Activated naive CD4-positive, alpha-beta T cell treated with anti-CD3 and anti-CD28 coated beads, Interleukin-2, amount 50 U/mL, for 24 hours (primary cell): ENCODE data around the gene NKX1-2.
A peak's percentile ranks its signal among the peaks of the same experiment; 100 is the strongest.

Experiments used
- H3K27ac Mint-ChIP-seq: one replicate; pipeline ENCODE4 v1.8.0; 2021; ENCODE audit warnings: mild to moderate bottlenecking, mixed read lengths
- H3K27me3 Mint-ChIP-seq: one replicate; pipeline ENCODE4 v1.8.0; 2021; ENCODE audit warnings: mixed read lengths
- H3K36me3 Mint-ChIP-seq: one replicate; pipeline ENCODE4 v1.8.0; 2021; ENCODE audit warnings: mixed read lengths
- H3K4me1 Mint-ChIP-seq: one replicate; pipeline ENCODE4 v1.8.0; 2021; ENCODE audit warnings: mixed read lengths
- H3K4me3 Mint-ChIP-seq: one replicate; pipeline ENCODE4 v1.8.0; 2021; ENCODE audit warnings: mild to moderate bottlenecking, mixed read lengths
- H3K9me3 Mint-ChIP-seq: one replicate; pipeline ENCODE4 v1.8.0; 2021; ENCODE audit warnings: mixed read lengths

Gene NKX1-2

DNA sequence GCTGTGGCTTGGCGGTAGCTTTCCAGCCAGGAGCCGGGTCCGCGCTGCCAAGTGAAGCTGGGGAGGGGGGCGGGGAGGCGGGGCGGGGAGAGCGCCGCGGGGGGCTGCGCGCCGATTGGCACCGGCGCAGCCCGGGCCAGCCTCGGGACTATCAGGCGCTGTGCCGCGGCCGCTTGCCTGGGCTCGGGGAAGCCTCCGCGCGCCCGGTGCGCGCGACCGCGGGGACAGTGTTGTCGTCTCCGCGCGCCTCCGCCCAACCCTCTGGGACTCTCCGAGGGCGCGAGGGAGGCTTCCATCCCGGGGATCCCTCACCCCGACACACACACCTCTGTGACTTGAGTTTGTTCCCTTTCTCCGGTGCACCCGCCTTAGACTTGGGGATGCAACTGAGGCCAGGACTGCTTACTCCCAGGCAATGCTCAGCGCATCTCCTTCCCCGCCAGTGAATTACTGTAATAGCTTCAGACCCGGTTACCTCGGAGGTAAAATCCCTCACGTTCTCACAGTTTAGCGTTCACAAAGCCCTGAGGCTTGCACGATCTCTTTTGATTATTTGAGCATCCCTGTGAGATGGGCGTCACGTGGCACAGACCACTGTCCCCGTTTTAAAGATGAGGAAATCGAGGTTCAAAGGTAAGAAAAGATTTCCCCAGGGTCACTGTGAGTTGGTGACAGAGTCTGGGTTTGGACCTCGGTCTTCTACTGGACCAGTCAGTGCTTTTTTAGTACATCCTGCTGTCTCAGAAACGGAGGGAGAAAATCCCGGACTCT, at the start of gene NKX1-2:
Gene NKX1-2 (minus strand): TSS at position 24 of the 771 bp plus-strand sequence. CDS start 92 bp downstream, outside the sequence.
- peak within 1 kb of the TSS; percentile 80 for H3K4me3 Mint-ChIP-seq
- H3K27me3 Mint-ChIP-seq, result peaks cover 51% of the 10 kb centered on the region
- no peaks in the 10 kb centered on the region for H3K36me3 Mint-ChIP-seq
- H3K4me1 Mint-ChIP-seq, result peaks cover 21% of the 10 kb centered on the region
- H3K27ac Mint-ChIP-seq, result no peak within 1 kb of the TSS
- H3K9me3 Mint-ChIP-seq, result no peaks in the 10 kb centered on the region

- H3K36me3 Mint-ChIP-seq, result peaks cover 13% of the 10 kb centered on the region
- H3K27me3 Mint-ChIP-seq, result no peaks in the 10 kb centered on the region
- no peak overlapping the region for H3K4me3 Mint-ChIP-seq
- no peaks in the 10 kb centered on the region for H3K9me3 Mint-ChIP-seq
- peaks cover 13% of the 10 kb centered on the region for H3K4me1 Mint-ChIP-seq
- H3K27ac Mint-ChIP-seq, result no peak overlapping the region
Observed at GRCh38 chr10:124498056-124498455, 48.2 kb upstream of the NKX1-2 start.

DNA sequence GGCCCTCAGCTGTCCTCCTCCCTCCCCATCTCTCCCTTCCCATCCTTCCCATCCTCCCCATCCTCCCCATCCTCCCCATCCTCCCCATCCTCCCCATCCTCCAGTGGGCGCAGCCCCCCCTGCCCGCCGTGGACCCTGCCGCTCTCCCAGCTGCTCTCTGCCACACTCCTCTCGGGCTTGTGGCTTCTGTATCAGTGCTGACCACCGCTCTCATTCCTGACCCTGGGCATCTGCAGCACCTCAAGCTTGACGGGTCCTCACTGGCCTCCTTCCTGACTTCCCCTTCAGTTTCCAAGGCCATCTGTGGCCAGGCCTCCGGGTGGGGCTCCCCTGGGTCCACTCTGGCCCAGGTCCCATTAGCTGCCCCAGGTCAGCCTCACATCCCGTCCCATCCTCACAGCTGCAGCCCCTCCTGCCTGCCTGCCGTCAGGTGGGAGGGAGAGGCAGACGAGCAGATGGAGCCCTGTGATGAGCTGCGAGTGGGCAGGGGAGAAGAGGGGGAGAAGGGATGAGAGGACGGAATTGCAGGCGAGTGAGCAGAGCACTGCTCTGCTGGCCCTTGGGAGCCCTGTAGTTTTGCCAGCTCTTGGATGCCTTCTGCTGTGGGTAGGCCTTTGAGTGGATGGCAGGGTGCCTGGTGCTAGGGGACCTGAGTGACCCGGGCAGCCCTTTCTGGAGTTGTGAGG, 47.5 kb upstream of the NKX1-2 start:
- H3K4me1 Mint-ChIP-seq, result peaks cover 16% of the 10 kb centered on the region
- H3K27me3 Mint-ChIP-seq, result no peaks in the 10 kb centered on the region
- H3K4me3 Mint-ChIP-seq, result no peak overlapping the region
- no peaks in the 10 kb centered on the region for H3K9me3 Mint-ChIP-seq
- H3K36me3 Mint-ChIP-seq, result peaks cover 13% of the 10 kb centered on the region
- no peak overlapping the region for H3K27ac Mint-ChIP-seq

- Mint-ChIP-seq H3K4me3 (no peak overlapping the region), H3K36me3 (peaks cover 9% of the 10 kb centered on the region), H3K27ac (no peak overlapping the region), H3K9me3 (no peaks in the 10 kb centered on the region), H3K27me3 (no peaks in the 10 kb centered on the region), H3K4me1 (peaks cover 16% of the 10 kb centered on the region)
Observed at GRCh38 chr10:124496620-124497019, 46.8 kb upstream of the NKX1-2 start.

DNA sequence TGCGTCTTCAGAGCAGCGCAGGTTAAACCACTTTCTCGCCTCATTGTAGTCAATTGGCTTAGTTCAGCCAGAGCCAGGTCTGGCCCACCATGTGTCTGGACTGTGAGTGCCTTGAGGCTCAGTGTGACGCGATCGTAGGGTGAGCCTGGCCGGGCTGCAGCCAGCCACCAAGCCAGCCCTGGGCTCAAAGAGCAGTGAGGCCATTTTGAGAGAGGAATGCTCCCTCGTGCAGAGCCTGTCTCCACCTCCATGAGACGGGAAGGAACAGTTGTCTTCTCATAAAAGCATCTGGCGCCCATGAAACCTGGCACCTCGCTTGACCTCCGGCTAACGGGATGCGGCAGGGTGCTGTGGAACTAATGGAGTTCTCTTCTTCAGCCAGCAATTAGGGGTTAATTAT, 46.3 kb upstream of the NKX1-2 start:
- peaks cover 16% of the 10 kb centered on the region for H3K4me1 Mint-ChIP-seq
- H3K9me3 Mint-ChIP-seq, result no peaks in the 10 kb centered on the region
- no peak overlapping the region for H3K27ac Mint-ChIP-seq
- peaks cover 9% of the 10 kb centered on the region for H3K36me3 Mint-ChIP-seq
- no peak overlapping the region for H3K4me3 Mint-ChIP-seq
- no peaks in the 10 kb centered on the region for H3K27me3 Mint-ChIP-seq

GRCh38 chr10:124495725-124496124, 45.9 kb upstream of the NKX1-2 start:
- Mint-ChIP-seq H3K4me3 (no peak overlapping the region), H3K27ac (no peak overlapping the region), H3K4me1 (peaks cover 16% of the 10 kb centered on the region), H3K9me3 (no peaks in the 10 kb centered on the region), H3K27me3 (no peaks in the 10 kb centered on the region), H3K36me3 (peaks cover 5% of the 10 kb centered on the region)

DNA sequence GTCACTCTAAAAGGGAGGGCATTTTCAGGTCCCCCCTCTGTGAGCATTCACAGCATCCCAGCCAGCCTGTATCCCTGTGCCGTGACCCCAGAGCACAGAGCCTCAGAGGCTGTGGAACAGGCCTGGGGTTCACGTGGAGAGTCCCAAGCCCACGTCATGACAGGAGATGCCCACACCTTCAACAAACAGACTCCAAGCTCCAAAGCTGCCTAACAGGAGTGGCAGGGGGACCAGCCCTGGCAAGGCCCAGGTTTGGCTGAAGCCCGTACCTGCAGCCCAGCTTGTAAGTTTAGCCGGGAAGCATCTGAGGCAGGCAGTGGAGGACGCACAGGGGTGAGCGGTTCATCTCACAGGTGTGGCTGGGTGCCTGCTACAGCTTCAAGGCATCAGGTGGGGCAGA, 45.3 kb upstream of the NKX1-2 start:
- Mint-ChIP-seq H3K27ac (no peak overlapping the region), H3K36me3 (peaks cover 5% of the 10 kb centered on the region), H3K9me3 (no peaks in the 10 kb centered on the region), H3K4me1 (peaks cover 16% of the 10 kb centered on the region), H3K4me3 (no peak overlapping the region), H3K27me3 (no peaks in the 10 kb centered on the region)

DNA sequence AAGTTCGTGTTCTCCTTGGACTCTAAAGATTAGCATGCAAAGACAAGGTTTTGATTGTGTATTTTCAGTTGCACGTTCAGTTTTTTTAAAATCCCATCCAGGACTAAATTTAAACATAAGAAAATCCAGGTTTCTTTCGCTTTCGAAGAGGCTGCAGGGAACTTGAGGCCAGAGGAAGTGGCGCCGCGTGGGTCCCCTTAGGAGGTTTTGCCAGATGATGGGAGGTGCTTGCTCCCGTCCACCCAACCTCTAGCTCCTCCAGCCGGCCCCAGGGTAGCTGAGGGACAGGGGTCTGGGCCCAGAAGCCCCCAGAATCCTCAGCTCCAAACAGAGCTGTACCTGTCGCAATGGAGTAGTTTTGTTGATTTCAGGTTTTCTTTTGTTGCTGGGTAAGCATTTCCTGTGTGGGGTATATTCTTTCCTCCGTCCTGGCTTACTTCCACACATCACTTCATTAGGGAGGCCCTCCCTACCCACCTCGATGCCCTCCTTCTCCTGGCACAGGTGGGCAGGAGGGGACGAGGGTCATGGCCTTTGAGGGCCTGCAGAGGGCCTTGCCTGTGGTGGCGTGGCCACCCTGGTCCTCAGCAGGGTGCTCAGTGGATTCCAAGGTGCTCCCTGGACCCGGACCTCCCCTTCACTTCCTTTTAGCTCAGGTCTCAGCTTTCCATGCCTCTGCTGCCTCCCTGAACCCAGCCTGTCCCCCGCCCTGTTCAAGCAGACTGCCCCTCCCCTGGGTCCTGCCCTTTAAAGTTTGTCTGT, 44.4 kb upstream of the NKX1-2 start:
- Mint-ChIP-seq H3K9me3 (no peaks in the 10 kb centered on the region), H3K27me3 (no peaks in the 10 kb centered on the region), H3K4me3 (peak overlapping the region; percentile 55), H3K4me1 (peaks cover 16% of the 10 kb centered on the region), H3K36me3 (peaks cover 1% of the 10 kb centered on the region), H3K27ac (no peak overlapping the region)

- peaks cover 16% of the 10 kb centered on the region for H3K4me1 Mint-ChIP-seq
- no peak overlapping the region for H3K27ac Mint-ChIP-seq
- peaks cover 1% of the 10 kb centered on the region for H3K36me3 Mint-ChIP-seq
- H3K9me3 Mint-ChIP-seq, result no peaks in the 10 kb centered on the region
- H3K27me3 Mint-ChIP-seq, result no peaks in the 10 kb centered on the region
- no peak overlapping the region for H3K4me3 Mint-ChIP-seq
Observed at GRCh38 chr10:124493214-124493882, 43.5 kb upstream of the NKX1-2 start.

- peaks cover 16% of the 10 kb centered on the region for H3K4me1 Mint-ChIP-seq
- no peaks in the 10 kb centered on the region for H3K9me3 Mint-ChIP-seq
- H3K36me3 Mint-ChIP-seq, result peaks cover 2% of the 10 kb centered on the region
- no peak overlapping the region for H3K4me3 Mint-ChIP-seq
- no peak overlapping the region for H3K27ac Mint-ChIP-seq
- no peaks in the 10 kb centered on the region for H3K27me3 Mint-ChIP-seq
Observed at GRCh38 chr10:124492266-124492665, 42.4 kb upstream of the NKX1-2 start.

DNA sequence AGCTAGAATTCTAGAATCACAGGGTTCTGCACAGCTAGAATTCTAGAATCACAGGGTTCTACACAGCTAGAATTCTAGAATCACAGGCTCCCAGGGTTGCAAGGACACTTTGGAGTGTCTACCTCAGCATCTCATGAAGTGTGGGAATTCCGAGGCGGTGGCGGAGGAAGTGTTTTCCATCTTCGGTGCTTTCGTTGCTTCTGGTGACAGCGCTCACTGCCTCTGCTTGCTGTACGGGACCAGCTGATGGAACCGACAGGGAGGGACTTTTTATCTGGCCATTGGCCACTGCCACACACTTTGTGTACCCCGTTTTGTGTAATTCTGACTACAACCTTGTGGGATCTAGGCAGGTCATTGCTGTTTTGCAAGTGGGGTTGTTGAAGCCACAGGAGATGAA, 41.3 kb upstream of the NKX1-2 start:
- no peaks in the 10 kb centered on the region for H3K9me3 Mint-ChIP-seq
- H3K4me1 Mint-ChIP-seq, result peaks cover 16% of the 10 kb centered on the region
- no peak overlapping the region for H3K27ac Mint-ChIP-seq
- H3K4me3 Mint-ChIP-seq, result no peak overlapping the region
- H3K36me3 Mint-ChIP-seq, result peaks cover 5% of the 10 kb centered on the region
- no peaks in the 10 kb centered on the region for H3K27me3 Mint-ChIP-seq

- peaks cover 11% of the 10 kb centered on the region for H3K36me3 Mint-ChIP-seq
- H3K27ac Mint-ChIP-seq, result no peak overlapping the region
- H3K9me3 Mint-ChIP-seq, result no peaks in the 10 kb centered on the region
Observed at GRCh38 chr10:124486635-124487034, 36.8 kb upstream of the NKX1-2 start.

GRCh38 chr10:124484661-124485060, 34.8 kb upstream of the NKX1-2 start:
- Mint-ChIP-seq H3K27me3 (no peaks in the 10 kb centered on the region), H3K27ac (peak overlapping the region; percentile 35), H3K4me3 (no peak overlapping the region), H3K9me3 (no peaks in the 10 kb centered on the region), H3K36me3 (peaks cover 10% of the 10 kb centered on the region), H3K4me1 (peaks cover 4% of the 10 kb centered on the region)

More at GRCh38 chr10:124486635-124487034, 36.8 kb upstream of the NKX1-2 start:
- no peak overlapping the region for H3K4me3 Mint-ChIP-seq
- H3K27me3 Mint-ChIP-seq, result no peaks in the 10 kb centered on the region
- H3K4me1 Mint-ChIP-seq, result no peaks in the 10 kb centered on the region

DNA sequence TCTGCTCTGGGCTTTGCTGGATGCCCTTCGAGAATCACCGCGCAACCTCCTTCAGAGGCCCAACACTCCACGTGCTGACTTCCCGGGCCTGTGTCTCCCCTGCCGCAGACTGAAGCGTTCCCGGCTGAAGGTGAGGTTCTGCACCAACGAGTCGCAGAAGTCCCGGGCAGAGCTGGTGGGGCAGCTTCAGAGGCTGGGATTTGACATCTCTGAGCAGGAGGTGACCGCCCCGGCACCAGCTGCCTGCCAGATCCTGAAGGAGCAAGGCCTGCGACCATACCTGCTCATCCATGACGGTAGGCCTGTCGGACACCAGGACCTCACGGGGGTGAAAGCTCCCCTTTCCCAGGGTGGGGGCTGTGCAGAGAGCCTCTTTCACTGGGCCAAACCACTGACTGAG, 34.2 kb upstream of the NKX1-2 start:
- H3K4me3 Mint-ChIP-seq, result no peak overlapping the region
- H3K36me3 Mint-ChIP-seq, result peaks cover 10% of the 10 kb centered on the region
- H3K4me1 Mint-ChIP-seq, result peaks cover 4% of the 10 kb centered on the region
- no peaks in the 10 kb centered on the region for H3K27me3 Mint-ChIP-seq
- H3K27ac Mint-ChIP-seq, result no peak overlapping the region
- no peaks in the 10 kb centered on the region for H3K9me3 Mint-ChIP-seq

- Mint-ChIP-seq H3K27me3 (no peaks in the 10 kb centered on the region), H3K27ac (no peak overlapping the region), H3K9me3 (no peaks in the 10 kb centered on the region), H3K36me3 (peaks cover 10% of the 10 kb centered on the region), H3K4me1 (peaks cover 4% of the 10 kb centered on the region), H3K4me3 (no peak overlapping the region)
Observed at GRCh38 chr10:124482876-124483275, 33.0 kb upstream of the NKX1-2 start.
